Measurements from ENCODE around the gene WDR27.
"Not testable (repeated sequence)": the region's sequence is repeated elsewhere in the genome, so short reads cannot be mapped to it uniquely, and the experiment has no call there.

The WDR27 gene

GRCh38 chr6:169520104-169520503 lies 181.7 kb downstream of the WDR27 start:
- no peak for DNase-seq (ENCODE audit: low read depth)

- no peak for DNase-seq (ENCODE audit: low read depth)
These were observed 183.4 kb downstream of the WDR27 start for GRCh38 chr6:169518451-169518850.

- DNase-seq (ENCODE audit: low read depth): no peak
These were observed 188.2 kb downstream of the WDR27 start for GRCh38 chr6:169513478-169514193.

GRCh38 chr6:169511785-169512184 lies 190.0 kb downstream of the WDR27 start:
- DNase-seq (ENCODE audit: low read depth): not testable (repeated sequence)

- no peak for DNase-seq (ENCODE audit: low read depth)
These were observed 191.0 kb downstream of the WDR27 start for GRCh38 chr6:169510871-169511270.

- no peak for DNase-seq (ENCODE audit: low read depth)
These were observed 193.4 kb downstream of the WDR27 start for GRCh38 chr6:169508452-169508851.

GRCh38 chr6:169503422-169504152 lies 198.2 kb downstream of the WDR27 start:
- no peak for DNase-seq (ENCODE audit: low read depth)

GRCh38 chr6:169502445-169502844 lies 199.4 kb downstream of the WDR27 start:
- no peak for DNase-seq (ENCODE audit: low read depth)

- DNase-seq (ENCODE audit: low read depth): no peak
These were observed 200.0 kb downstream of the WDR27 start for GRCh38 chr6:169501777-169502313.

GRCh38 chr6:169501128-169501527 lies 200.7 kb downstream of the WDR27 start:
- DNase-seq (ENCODE audit: low read depth): no peak

- DNase-seq (ENCODE audit: low read depth): no peak
These were observed 201.1 kb downstream of the WDR27 start for GRCh38 chr6:169500688-169501087.

GRCh38 chr6:169499848-169500247 lies 202.0 kb downstream of the WDR27 start:
- DNase-seq (ENCODE audit: low read depth): no peak

GRCh38 chr6:169498916-169499513 lies 202.8 kb downstream of the WDR27 start:
- DNase-seq (ENCODE audit: low read depth): no peak

- no peak for DNase-seq (ENCODE audit: low read depth)
These were observed 206.2 kb downstream of the WDR27 start for GRCh38 chr6:169495601-169496000.

GRCh38 chr6:169494038-169494437 lies 207.8 kb downstream of the WDR27 start:
- DNase-seq (ENCODE audit: low read depth): no peak

GRCh38 chr6:169491482-169491881 lies 210.3 kb downstream of the WDR27 start:
- no peak for DNase-seq (ENCODE audit: low read depth)

- no peak for DNase-seq (ENCODE audit: low read depth)
These were observed 211.0 kb downstream of the WDR27 start for GRCh38 chr6:169490830-169491229.

- no peak for DNase-seq (ENCODE audit: low read depth)
These were observed 211.6 kb downstream of the WDR27 start for GRCh38 chr6:169490246-169490641.

- no peak for DNase-seq (ENCODE audit: low read depth)
These were observed 212.1 kb downstream of the WDR27 start for GRCh38 chr6:169489563-169490245.

GRCh38 chr6:169487579-169488436 lies 214.0 kb downstream of the WDR27 start:
- no peak for DNase-seq (ENCODE audit: low read depth)

GRCh38 chr6:169479783-169480495 lies 221.9 kb downstream of the WDR27 start:
- DNase-seq (ENCODE audit: low read depth): no peak
